Effector memory CD4-positive, alpha-beta T cell (primary cell): Measurements from ENCODE around the gene KIF26B.
"Not testable (repeated sequence)": the region's sequence is repeated elsewhere in the genome, so short reads cannot be mapped to it uniquely, and the experiment has no call there.

Experiments
- DNase-seq, 3 donors: peaks; one replicate each; pipeline ENCODE4 v3.0.0-alpha.2; 2020
- H3K27ac ChIP-seq: 2 replicates; pipeline ENCODE4 v1.7.0; 2013; ENCODE audit warnings: mild to moderate bottlenecking, low read length, moderate library complexity; ENCODE audit not compliant: insufficient read depth, poor library complexity, severe bottlenecking
- H3K27me3 ChIP-seq: replicated peaks from 2 replicates; pipeline ENCODE4 v1.7.0; 2013; ENCODE audit warnings: mild to moderate bottlenecking, low read length; ENCODE audit not compliant: insufficient read depth, control insufficient read depth, poor library complexity, severe bottlenecking
- H3K36me3 ChIP-seq: 2 replicates; pipeline ENCODE4 v1.7.0; 2013; ENCODE audit warnings: mild to moderate bottlenecking, low read length, moderate library complexity; ENCODE audit not compliant: control insufficient read depth, insufficient read depth
- H3K4me1 ChIP-seq: 2 replicates; pipeline ENCODE4 v1.7.0; 2013; ENCODE audit warnings: low read length, mild to moderate bottlenecking; ENCODE audit not compliant: control insufficient read depth, insufficient read depth, poor library complexity, severe bottlenecking
- H3K4me3 ChIP-seq: 2 replicates; pipeline ENCODE4 v1.7.0; 2013; ENCODE audit warnings: low read length, low read depth, mild to moderate bottlenecking; ENCODE audit not compliant: insufficient read depth, poor library complexity, severe bottlenecking
- H3K9me3 ChIP-seq: 2 replicates; pipeline ENCODE4 v1.7.0; 2013; ENCODE audit warnings: mild to moderate bottlenecking, low read length, moderate library complexity; ENCODE audit not compliant: control insufficient read depth

The KIF26B gene

GRCh38 chr1:245695701-245696100 is 540.9 kb downstream of the KIF26B start:
- not testable (repeated sequence) for H3K36me3 ChIP-seq, H3K4me3 ChIP-seq, H3K4me1 ChIP-seq, H3K9me3 ChIP-seq, DNase-seq, H3K27me3 ChIP-seq, H3K27ac ChIP-seq

- H3K4me1 ChIP-seq: no peaks in the 10 kb centered on the region
- no peak for DNase-seq
- H3K4me3 ChIP-seq: no peak overlapping the region
- no peaks in the 10 kb centered on the region for H3K9me3 ChIP-seq
- H3K36me3 ChIP-seq: no peaks in the 10 kb centered on the region
- no peaks in the 10 kb centered on the region for H3K27me3 ChIP-seq
- H3K27ac ChIP-seq: no peak overlapping the region
Observed at GRCh38 chr1:245698116-245698515, 543.3 kb downstream of the KIF26B start.

- Histone ChIP-seq H3K27me3 (no peaks in the 10 kb centered on the region), H3K9me3 (no peaks in the 10 kb centered on the region), H3K4me1 (no peaks in the 10 kb centered on the region), H3K27ac (no peak overlapping the region), H3K36me3 (no peaks in the 10 kb centered on the region), H3K4me3 (no peak overlapping the region)
- DNase-seq: no peak
Observed at GRCh38 chr1:245698860-245699259, 544.1 kb downstream of the KIF26B start.

GRCh38 chr1:245700631-245701030 is 545.8 kb downstream of the KIF26B start:
- H3K36me3 ChIP-seq: no peaks in the 10 kb centered on the region
- H3K9me3 ChIP-seq: no peaks in the 10 kb centered on the region
- no peaks in the 10 kb centered on the region for H3K27me3 ChIP-seq
- H3K4me3 ChIP-seq: no peak overlapping the region
- H3K27ac ChIP-seq: no peak overlapping the region
- no peaks in the 10 kb centered on the region for H3K4me1 ChIP-seq
- DNase-seq: no peak

GRCh38 chr1:245701631-245702030 is 546.8 kb downstream of the KIF26B start:
- H3K36me3 ChIP-seq: no peaks in the 10 kb centered on the region
- no peak overlapping the region for H3K27ac ChIP-seq
- no peak overlapping the region for H3K4me3 ChIP-seq
- H3K9me3 ChIP-seq: no peaks in the 10 kb centered on the region
- H3K4me1 ChIP-seq: no peaks in the 10 kb centered on the region
- H3K27me3 ChIP-seq: no peaks in the 10 kb centered on the region
- no peak for DNase-seq

GRCh38 chr1:245702346-245702745 is 547.6 kb downstream of the KIF26B start:
- Histone ChIP-seq H3K9me3 (no peaks in the 10 kb centered on the region), H3K36me3 (no peaks in the 10 kb centered on the region), H3K27ac (no peak overlapping the region), H3K4me1 (no peaks in the 10 kb centered on the region), H3K27me3 (no peaks in the 10 kb centered on the region), H3K4me3 (no peak overlapping the region)
- DNase-seq: no peak

GRCh38 chr1:245704341-245704740 is 549.6 kb downstream of the KIF26B start:
- no peaks in the 10 kb centered on the region for H3K36me3 ChIP-seq
- no peak overlapping the region for H3K4me3 ChIP-seq
- no peaks in the 10 kb centered on the region for H3K9me3 ChIP-seq
- H3K27ac ChIP-seq: no peak overlapping the region
- DNase-seq: no peak
- H3K27me3 ChIP-seq: no peaks in the 10 kb centered on the region
- no peaks in the 10 kb centered on the region for H3K4me1 ChIP-seq

- Histone ChIP-seq H3K36me3 (no peaks in the 10 kb centered on the region), H3K4me3 (no peak overlapping the region), H3K27me3 (no peaks in the 10 kb centered on the region), H3K4me1 (no peaks in the 10 kb centered on the region), H3K9me3 (no peaks in the 10 kb centered on the region), H3K27ac (no peak overlapping the region)
- DNase-seq: no peak
Observed at GRCh38 chr1:245704765-245705164, 550.0 kb downstream of the KIF26B start.

- H3K4me3 ChIP-seq: no peak overlapping the region
- no peaks in the 10 kb centered on the region for H3K27me3 ChIP-seq
- H3K36me3 ChIP-seq: no peaks in the 10 kb centered on the region
- DNase-seq: no peak
- H3K4me1 ChIP-seq: no peaks in the 10 kb centered on the region
- H3K9me3 ChIP-seq: no peaks in the 10 kb centered on the region
- no peak overlapping the region for H3K27ac ChIP-seq
Observed at GRCh38 chr1:245707941-245708340, 553.2 kb downstream of the KIF26B start.

- Histone ChIP-seq H3K4me3 (no peak overlapping the region), H3K9me3 (no peaks in the 10 kb centered on the region), H3K4me1 (no peaks in the 10 kb centered on the region), H3K36me3 (no peaks in the 10 kb centered on the region), H3K27me3 (no peaks in the 10 kb centered on the region), H3K27ac (no peak overlapping the region)
- DNase-seq: no peak
Observed at GRCh38 chr1:245710961-245711903, 556.4 kb downstream of the KIF26B start.
